ENCODE results near the gene EBLN2.
A peak's percentile ranks its signal among the peaks of the same experiment; 100 is the strongest.

EBLN2 gene

DNA sequence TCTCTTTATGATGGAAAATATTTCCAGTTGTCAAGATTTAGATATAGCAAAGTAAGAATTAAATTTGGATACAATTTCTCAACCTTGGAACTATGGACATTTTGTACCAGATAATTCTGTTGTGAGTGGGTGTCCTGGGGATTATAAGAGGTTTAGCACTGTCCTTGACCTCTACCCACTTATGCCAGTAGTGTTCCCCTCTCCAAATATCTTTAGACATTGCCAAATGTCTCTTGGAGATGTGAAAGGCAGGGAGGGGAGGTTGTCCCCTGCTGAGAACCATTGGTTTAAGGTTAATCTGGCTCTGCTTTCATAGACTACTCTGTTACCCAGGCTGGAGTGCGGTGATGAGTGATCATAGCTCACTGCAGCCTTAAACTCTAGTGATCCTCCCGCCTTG, at the start of gene EBLN2:
TSS of gene EBLN2 (plus strand) at position 244 of the 400 bp plus-strand sequence. CDS start 423 bp downstream, outside the sequence.
- DNase-seq, result no peak

- no peak for DNase-seq
Measured at GRCh38 chr3:73018298-73018697, 43.2 kb upstream of the EBLN2 start.

GRCh38 chr3:73018790-73019441, 42.5 kb upstream of the EBLN2 start:
- no peak for DNase-seq

- DNase-seq, result peak; percentile 25
Measured at GRCh38 chr3:73021301-73021835, 40.1 kb upstream of the EBLN2 start.

- no peak for DNase-seq
Measured at GRCh38 chr3:73024836-73025235, 36.6 kb upstream of the EBLN2 start.

DNA sequence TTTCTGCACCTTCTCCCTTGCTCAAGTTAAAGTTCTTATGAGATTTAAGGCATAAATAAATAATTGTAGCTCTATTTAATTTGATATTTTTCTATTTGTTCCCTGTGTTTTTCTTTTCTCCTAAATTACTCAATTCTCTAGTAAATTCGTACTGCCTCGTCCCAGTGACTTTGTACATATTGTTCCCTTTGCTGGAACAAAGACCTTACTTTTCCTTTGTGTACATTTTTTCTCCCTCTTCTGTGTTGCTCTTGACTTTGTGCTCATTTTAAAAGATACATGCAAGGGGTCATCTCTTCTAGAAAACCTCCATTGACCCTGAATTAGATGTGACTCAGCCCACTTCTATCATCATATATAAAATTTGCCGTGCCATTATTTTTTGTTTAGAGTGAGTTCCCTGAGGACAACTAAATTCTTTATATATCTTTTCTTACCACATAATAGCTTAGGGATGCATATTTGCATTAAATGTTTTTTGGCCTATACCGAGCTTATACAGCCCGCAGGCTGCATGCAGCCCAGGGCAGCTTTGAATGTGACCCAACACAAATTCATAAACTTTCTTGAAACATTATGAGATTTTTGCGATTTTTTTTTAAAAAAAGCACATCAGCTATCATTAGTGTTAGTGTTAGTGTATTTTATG, 35.2 kb upstream of the EBLN2 start:
- DNase-seq, result no peak

- no peak for DNase-seq
Measured at GRCh38 chr3:73026760-73027113, 34.7 kb upstream of the EBLN2 start.

DNA sequence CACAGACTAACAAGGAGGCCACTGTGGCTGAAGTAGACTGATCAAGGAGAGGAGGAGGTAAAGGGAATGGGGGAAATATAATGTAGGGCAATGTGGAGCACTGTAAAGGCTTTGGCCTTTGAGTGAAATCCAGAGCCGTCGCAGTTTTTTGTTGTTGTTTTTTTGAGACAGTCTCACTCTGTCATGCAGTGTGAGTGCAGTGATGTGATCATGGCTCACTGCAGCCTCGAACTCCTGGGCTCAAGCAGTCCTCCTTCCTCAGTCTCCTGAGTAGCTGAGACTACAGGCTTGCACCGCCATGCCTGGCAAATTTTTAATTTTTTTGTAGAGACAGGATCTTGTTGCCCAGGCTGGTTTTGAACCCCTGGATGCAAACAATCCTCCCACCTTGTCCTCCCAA, 32.7 kb upstream of the EBLN2 start:
- DNase-seq, result no peak

DNA sequence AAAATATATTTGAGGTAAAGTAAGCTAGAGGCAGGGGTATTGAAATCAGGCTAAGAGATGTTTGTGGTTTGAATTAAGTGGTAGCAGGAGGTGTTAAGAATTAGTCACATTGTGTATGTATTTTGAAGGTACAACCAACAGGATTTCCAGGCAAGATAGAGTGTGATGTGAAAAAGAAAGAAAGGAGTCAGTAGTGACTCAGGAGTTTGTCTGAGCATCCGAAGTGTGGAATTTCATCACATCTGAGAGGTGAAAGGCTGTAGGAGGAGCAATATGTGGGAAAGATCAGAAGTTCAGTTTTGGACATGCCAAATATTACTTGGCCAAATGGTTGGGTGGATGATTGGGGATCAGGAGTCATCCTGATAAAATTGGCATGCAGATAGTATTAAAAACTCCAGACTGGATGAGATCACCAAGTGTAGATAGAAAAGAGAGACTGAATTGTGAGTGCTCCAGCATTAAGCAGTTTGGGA, 32.1 kb upstream of the EBLN2 start:
- DNase-seq, result peak; percentile 26

- DNase-seq, result no peak
Measured at GRCh38 chr3:73030073-73030597, 31.3 kb upstream of the EBLN2 start.

DNA sequence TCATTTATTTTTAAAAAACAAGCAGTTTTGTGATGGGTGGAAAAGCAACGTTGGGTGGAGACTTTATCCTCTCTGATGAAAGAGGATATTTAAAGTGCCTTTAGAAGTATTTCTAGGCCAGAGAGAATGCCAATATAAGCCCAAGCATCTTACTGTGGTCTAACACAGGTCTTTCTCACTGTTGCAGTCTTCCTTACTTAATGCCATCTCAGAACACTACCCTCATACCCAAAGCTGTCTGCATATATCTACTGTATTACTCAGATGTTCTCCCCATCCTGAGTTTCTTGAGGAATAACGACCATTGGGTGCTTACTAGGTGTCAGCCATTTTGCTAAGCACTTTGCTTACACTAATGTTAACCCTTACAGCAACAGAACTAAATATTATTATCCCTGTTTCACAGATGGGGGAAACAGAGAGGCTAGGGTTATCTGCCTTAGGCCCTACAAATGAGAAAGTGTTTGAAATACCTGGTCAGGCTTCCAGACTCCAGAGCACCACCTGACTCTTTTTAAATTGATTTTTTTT, 29.8 kb upstream of the EBLN2 start:
- no peak for DNase-seq

GRCh38 chr3:73036694-73037591, 24.5 kb upstream of the EBLN2 start:
- DNase-seq, result no peak

- DNase-seq, result no peak
Measured at GRCh38 chr3:73041537-73041936, 19.9 kb upstream of the EBLN2 start.

- DNase-seq, result no peak
Measured at GRCh38 chr3:73043414-73043813, 18.0 kb upstream of the EBLN2 start.

DNA sequence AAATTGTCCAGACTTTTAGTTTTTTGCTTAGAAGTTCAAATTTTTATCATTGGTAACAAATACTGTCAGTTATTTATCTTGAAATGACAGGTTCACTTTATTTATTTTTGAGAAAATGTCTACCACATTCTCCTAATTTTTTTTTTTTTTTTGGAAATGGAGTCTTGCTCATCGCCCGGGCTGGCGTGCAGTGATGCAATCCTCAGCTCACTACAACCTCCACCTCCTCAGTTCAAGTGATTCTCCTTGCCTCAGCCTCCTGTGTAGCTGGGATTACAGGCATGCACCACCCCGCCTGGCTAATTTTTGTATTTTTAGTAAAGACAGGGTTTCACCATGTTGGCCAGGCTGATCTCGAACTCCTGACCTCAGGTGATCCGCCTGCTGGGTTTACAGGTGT, 16.1 kb upstream of the EBLN2 start:
- DNase-seq, result no peak

DNA sequence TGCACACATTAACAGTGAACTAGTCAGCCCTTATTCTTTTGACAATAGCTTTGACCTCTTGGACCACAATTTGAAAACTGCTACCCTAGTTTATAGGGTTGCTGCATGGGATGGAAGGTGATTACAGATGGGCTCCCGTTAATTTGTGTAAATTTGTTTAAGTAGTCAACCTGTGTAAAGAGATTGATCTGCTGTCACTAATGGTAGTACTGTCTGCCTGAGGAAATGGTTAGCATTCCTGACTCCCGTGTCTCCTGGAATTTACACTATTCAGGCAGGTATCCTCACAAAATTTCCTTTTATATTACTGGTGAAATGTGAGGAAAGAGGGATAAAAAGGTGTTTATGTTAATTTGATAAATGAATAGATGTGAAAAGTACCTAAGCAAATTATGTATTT, 15.3 kb upstream of the EBLN2 start:
- DNase-seq, result no peak

DNA sequence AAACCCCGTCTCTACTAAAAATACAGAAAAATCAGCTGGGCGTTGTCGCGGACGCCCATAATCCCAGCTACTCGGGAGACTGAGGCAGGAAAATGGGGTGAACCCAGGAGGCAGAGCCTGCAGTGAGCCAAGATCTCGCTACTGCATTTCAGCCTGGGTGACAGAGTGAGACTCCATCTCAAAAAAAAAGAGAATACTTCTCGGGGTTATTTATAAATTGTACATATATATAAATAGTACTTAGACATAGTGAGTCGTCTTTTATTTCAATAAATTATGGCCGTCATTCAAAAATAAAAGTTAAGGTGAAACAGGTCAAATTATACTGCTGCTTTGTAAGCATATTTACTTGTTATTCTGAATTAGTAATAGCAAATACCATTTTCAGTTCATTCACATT, 12.1 kb upstream of the EBLN2 start:
- DNase-seq, result no peak

DNA sequence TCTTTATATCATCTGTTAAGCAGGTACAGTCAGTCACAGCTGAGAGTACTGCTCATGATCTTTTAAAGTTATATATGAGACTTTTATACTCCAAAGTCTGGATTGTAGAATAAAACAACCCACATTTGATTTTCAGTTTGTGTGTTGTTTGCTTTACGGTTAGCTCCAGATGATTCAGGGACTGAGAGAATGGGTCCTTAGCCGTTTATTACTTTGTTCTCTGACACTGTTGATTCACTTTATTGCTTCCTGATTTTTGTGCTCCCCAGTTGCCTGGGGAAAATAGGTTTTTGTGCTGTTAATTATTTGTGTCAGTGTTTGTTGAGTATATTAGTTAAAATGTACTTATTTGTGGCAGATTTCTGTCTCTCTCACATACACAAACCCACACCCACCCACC, 8.6 kb upstream of the EBLN2 start:
- no peak for DNase-seq

DNA sequence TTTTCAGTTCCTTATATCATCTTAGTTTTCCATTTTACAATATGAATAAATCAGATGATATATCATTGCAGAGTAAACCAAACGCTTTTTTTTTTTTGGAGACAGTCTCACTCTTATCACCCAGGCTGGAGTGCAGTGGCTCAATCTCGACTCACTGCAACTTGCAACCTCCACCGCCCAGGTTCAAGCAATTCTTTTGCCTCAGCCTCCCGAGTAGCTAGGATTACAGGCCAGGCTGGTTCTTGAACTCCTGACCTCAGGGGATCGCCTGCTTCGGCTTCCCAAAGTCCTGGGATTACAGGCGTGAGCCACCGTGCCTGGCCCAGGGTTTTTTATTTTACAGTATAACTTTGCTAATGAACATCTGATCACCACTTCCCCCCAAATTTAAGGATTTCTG, 5.9 kb upstream of the EBLN2 start:
- DNase-seq, result no peak

GRCh38 chr3:73056014-73056844, 5.2 kb upstream of the EBLN2 start:
- DNase-seq, result peak; percentile 52

GRCh38 chr3:73056845-73057150, 4.7 kb upstream of the EBLN2 start:
- DNase-seq, result no peak

GRCh38 chr3:73060302-73060723, 1.1 kb upstream of the EBLN2 start:
- no peak for DNase-seq

All from inflammatory macrophage treated with lipopolysaccharide for 4 hours (primary cell).